ENCODE measurements around the gene ITIH3.

The ITIH3 gene

GRCh38 chr3:52856666-52857065 is 62.1 kb downstream of the ITIH3 start:
- Mint-ChIP-seq H3K27me3 (no peaks in the 10 kb centered on the region), H3K36me3 (peaks cover 5% of the 10 kb centered on the region), H3K4me1 (no peaks in the 10 kb centered on the region), H3K27ac (no peak overlapping the region), H3K4me3 (no peak overlapping the region), H3K9me3 (no peaks in the 10 kb centered on the region)
- DNase-seq: no peak
- CTCF ChIA-PET: interaction anchor here (1.0 kb wide), 1 partner anchor 78 kb away, joined by 3 read pairs; no protein-coding TSS in a partner anchor

DNA sequence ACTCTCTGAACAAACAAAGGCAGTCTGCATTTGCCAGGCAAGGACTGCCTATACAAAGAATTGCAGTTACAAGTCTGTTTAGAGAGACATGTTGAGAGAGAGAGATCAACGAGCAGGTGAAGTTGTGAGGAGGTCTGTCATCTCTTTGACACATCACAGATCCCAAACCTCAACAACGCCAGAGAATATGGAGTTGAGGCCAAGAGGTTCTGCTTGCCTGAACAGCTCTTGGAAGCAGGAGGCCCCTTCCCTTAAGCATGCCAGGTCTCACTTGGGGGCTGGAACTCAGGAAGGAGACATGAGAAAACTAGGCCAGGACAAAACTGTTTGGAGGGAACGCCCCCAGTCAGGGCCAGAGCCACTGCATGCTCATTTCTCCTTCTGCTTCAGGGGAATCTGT is 62.5 kb downstream of the ITIH3 start:
- CTCF ChIA-PET: interaction anchor here (1.0 kb wide), 1 partner anchor 78 kb away, joined by 3 read pairs; no protein-coding TSS in a partner anchor
- Mint-ChIP-seq H3K27ac (no peak overlapping the region), H3K27me3 (no peaks in the 10 kb centered on the region), H3K36me3 (peaks cover 2% of the 10 kb centered on the region), H3K4me3 (no peak overlapping the region), H3K4me1 (no peaks in the 10 kb centered on the region), H3K9me3 (no peaks in the 10 kb centered on the region)
- DNase-seq: no peak

- Mint-ChIP-seq H3K4me3 (no peak overlapping the region), H3K4me1 (no peaks in the 10 kb centered on the region), H3K27me3 (no peaks in the 10 kb centered on the region), H3K36me3 (peaks cover 3% of the 10 kb centered on the region), H3K27ac (no peak overlapping the region), H3K9me3 (peaks cover 2% of the 10 kb centered on the region)
- CTCF ChIA-PET: interaction anchor here (1.0 kb wide), 1 partner anchor 12 kb away, joined by 3 read pairs; no protein-coding TSS in a partner anchor
- DNase-seq: no peak
Observed at GRCh38 chr3:52857864-52858263, 63.3 kb downstream of the ITIH3 start.
